GM19468 (cell line): ENCODE results near the gene COA8.
A peak's percentile ranks its signal among the peaks of the same experiment; 100 is the strongest.

Experiments
- ATAC-seq: cut with Tn5 transposase; IDR thresholded peaks from one replicate; pipeline ENCODE4 v1.9.1; 2021; ENCODE audit warnings: mild to moderate bottlenecking, moderate library complexity, moderate number of reproducible peaks; ENCODE audit not compliant: unreplicated experiment; ENCODE audit errors: extremely low read depth

The COA8 gene

GRCh38 chr14:103613517-103613916 lies 50.8 kb downstream of the COA8 start:
- no peak for ATAC-seq

- ATAC-seq, result no peak
Observed at GRCh38 chr14:103616635-103617300, 54.0 kb downstream of the COA8 start.

GRCh38 chr14:103619057-103619456 lies 56.3 kb downstream of the COA8 start:
- no peak for ATAC-seq

DNA sequence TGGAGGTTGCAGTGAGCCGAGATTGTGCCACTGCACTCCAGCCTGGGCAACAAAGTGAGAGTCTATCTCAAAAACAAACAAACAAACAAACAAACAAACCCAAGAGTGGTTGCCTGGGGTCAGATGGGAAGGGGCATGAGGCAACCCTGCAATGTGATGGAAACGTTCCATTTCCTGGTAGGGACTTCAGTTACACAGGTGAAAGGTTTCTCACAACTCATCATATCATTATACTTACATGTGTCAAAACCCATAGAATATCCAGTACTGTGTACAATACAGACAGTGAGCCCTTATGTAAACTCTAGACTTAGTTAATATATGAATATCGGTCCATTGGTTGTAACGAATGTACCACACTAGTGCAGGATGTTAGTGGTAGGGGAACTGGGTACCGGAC lies 59.1 kb downstream of the COA8 start:
- ATAC-seq, result no peak

DNA sequence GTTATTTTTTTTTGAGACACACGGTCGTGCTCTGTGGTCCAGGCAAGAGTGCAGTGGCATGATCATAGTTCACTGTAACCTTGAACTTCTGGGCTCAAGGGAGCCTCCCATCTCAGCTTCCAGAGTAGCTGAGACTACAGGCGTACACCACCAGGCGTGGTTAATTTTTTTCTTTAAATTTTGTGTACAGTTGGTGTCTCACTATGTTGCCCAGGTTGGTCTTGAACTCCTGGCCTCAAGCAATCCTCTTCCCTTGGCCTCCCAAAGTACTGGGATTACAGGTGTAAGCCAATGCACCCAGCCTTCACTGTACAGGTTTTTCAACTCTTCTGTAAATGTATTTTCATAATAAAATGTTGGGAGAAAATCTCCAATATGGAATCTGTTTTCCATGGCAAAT lies 60.5 kb downstream of the COA8 start:
- no peak for ATAC-seq

DNA sequence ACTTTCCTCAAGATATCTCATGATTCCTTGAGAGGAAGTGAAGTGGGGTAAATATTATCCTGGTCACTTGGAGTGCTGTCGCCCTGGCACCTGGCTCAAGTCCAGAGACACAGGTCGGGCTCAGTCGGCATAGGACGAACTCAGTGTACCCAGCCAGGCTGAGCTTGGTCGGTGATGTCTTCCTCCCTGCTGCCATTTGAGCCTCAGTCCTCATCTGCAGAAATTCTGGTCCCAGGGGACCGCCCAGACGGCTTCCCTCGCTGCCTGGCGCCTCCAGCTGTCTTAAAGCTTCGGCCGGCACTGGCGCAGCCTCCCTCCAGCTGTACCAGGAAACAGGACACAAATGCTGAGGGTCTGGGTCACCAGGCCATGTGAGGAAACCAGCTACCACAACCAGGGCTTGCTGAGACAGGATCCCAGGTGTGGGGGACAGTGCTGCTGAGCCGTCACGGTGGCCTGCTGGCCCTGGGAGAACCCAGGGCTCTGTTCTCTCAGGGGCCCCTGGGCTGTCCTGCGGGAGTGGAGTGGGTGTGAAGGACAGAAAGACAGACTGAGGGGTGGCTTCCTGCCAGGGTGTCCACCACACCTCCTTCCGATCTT lies 61.2 kb downstream of the COA8 start:
- ATAC-seq, result no peak

- no peak for ATAC-seq
Observed at GRCh38 chr14:103624860-103625259, 62.1 kb downstream of the COA8 start.

- no peak for ATAC-seq
Observed at GRCh38 chr14:103625356-103626095, 62.8 kb downstream of the COA8 start.

- ATAC-seq, result no peak
Observed at GRCh38 chr14:103626146-103626850, 63.5 kb downstream of the COA8 start.

DNA sequence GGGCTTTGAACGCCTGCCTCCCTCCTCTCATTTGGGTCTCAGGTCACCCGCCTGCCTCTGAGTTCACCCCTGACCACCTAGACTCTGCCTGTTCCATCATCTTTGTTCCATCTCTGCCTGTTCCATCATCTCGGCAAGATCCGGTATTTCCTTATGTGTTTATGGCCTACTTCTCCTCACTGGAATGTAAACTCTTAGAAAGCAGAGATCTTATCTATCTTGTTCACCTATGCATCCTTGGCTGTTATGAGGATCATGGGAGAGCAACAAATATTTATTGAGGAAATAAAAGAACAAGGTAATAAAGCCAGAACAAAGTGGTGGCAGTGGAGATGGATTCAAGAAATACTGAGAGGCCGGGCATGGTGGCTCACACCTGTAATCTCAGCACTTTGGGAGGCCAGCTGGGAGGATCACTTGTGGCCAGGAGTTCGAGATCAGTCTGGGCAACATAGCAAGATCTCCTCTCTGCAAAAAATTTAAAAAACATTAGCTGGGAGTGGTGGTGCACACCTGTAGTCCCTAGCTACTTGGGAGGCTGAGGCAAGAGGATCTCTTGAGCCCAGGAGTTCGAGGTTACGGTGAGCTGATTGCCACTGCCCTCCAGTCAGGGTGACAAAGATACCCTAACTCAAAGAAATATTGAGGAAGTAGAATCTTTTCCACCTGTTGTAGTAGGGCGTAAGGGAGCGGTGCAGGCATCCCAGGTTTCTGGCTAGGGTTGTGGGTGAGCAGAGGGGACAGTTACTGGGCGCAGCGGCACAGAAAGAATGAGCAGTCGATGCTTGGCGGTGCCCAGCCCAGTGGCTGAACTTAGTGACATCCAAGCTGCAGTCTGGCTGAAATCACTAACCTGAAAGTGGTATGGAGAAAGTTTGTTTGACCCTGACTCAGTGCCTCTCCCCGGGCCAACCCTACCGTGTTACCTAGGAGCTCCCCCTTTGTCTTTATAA lies 64.6 kb downstream of the COA8 start:
- ATAC-seq, result no peak

GRCh38 chr14:103628221-103628683 lies 65.5 kb downstream of the COA8 start:
- ATAC-seq, result no peak

DNA sequence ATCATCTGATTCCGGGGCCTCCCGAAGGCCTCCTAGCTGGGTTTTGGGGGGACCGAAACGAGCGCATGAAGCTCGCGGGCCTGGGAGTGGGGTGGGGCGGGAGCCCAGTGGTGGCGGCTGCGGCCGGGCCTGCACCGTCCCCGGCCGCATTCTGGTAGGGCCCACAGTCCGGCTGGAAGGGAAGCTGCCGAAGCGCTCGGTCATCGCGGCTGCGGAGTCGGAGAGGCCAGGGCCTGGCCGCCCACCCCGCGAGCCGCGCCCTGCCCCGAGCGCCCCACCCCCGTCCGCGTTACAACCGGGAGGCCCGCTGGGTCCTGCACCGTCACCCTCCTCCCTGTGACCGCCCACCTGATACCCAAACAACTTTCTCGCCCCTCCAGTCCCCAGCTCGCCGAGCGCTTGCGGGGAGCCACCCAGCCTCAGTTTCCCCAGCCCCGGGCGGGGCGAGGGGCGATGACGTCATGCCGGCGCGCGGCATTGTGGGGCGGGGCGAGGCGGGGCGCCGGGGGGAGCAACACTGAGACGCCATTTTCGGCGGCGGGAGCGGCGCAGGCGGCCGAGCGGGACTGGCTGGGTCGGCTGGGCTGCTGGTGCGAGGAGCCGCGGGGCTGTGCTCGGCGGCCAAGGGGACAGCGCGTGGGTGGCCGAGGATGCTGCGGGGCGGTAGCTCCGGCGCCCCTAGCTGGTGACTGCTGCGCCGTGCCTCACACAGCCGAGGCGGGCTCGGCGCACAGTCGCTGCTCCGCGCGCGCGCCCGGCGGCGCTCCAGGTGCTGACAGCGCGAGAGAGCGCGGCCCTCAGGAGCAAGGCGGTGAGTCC lies 66.1 kb downstream of the COA8 start, which contains the start of gene KLC1:
Gene KLC1, plus strand, starts transcription at position 528 of the 819 bp plus-strand sequence. CDS start 25,354 bp downstream, outside the sequence.
- ATAC-seq, result peak; percentile 32

GRCh38 chr14:103629503-103630121 lies 66.9 kb downstream of the COA8 start:
- no peak for ATAC-seq

DNA sequence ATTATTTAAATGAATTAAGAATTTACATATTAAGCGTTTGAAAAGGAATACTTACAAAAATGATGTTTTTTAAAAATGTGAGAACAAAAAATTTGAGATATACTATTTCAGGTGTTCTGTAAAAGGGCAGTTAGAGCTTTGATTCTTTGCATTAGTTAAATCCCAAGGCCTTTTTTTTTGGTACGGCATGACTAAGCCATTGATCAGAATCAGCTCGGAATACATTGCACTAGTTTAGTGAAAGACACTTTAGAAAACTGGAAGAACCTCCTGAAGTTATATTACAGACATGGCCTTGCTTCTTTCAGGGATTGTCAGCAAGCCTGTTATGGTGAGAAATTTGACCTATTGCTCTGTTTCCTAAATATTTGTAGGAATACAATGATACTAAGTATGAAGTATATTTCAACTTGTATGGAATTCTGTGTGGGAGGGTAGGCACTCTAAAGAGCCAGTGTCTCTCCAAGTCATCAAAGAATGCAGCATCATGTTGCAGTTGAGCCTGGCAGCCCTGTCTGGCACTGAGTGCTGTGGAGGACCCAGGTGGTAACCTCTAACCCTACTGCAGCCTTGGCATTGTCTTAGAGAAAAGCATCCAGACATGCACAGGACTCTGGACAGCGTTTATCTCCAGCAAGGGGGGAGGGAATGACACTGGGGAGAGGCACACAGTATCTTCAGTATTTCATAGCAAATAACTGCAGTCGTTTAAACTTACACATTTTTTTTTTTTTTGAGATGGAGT lies 67.8 kb downstream of the COA8 start:
- no peak for ATAC-seq

- ATAC-seq, result no peak
Observed at GRCh38 chr14:103633391-103633790, 70.6 kb downstream of the COA8 start.

GRCh38 chr14:103634156-103634555 lies 71.4 kb downstream of the COA8 start:
- ATAC-seq, result no peak

- ATAC-seq, result no peak
Observed at GRCh38 chr14:103638594-103638993, 75.8 kb downstream of the COA8 start.
